SK-N-MC (cell line): ENCODE data around the gene TMEM132C.

Experiments
- EZH2 ChIP-seq: fragments of 200-600 bp; sonication (generic); IDR thresholded peaks from one replicate; pipeline ENCODE4 v1.6.1; 2017; ENCODE audit warnings: antibody characterized with exemption
- POLR2AphosphoS5 ChIP-seq: IDR thresholded peaks from 2 replicates; pipeline ENCODE4 v1.6.1; 2012; ENCODE audit warnings: mild to moderate bottlenecking, low read depth, low read length, borderline replicate concordance

- TF ChIP-seq EZH2, result no peak
- no peak for TF ChIP-seq POLR2AphosphoS5
Measured at GRCh38 chr12:128381541-128381940, 114.6 kb downstream of the TMEM132C start.
